GM18526 (cell line): Measurements from ENCODE around the gene IYD.

Source experiments
- POLR2A ChIP-seq: IDR thresholded peaks from 3 replicates; pipeline ENCODE4 v1.6.1; 2011; ENCODE audit not compliant: insufficient read length; ENCODE audit errors: extremely low read depth

IYD gene

DNA sequence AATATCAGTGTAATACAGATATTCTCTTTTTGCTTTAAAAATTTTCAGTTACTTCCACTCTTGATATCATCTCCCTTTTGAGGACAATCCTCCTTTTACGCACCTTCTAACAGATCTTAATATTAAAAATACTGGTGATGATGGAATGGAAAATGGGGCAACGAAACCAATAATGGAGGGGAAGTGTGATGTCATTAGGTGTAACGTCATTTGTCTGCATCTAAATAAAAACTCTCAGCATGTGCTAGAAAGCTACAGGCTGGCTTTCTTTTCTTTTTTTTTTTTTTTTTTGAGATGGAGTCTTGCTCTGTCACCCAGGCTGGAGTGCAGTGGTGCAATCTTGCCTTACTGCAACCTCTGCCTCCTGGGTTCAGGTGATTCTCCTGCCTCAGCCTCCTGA lies 66.5 kb downstream of the IYD start:
- no peak for TF ChIP-seq POLR2A

DNA sequence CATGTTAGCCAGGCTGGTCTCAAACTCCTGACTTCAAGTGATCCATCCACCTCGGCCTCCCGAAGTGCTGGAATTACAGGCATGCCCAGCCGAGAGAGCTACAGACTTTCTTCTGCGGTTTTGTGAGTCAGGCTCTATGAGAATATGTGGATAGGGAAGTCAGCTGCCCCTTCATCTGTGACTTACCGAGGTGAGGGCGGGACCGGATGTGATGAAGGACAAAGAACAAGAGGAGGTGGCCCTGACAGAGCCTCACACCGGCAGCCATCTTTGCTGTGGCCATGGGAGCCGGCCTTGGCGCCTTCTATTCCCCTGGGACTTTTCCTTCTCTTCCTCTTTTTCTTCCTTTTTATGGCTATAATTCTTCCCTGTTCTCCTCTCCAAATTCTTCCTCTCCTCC lies 67.0 kb downstream of the IYD start:
- no peak for TF ChIP-seq POLR2A

DNA sequence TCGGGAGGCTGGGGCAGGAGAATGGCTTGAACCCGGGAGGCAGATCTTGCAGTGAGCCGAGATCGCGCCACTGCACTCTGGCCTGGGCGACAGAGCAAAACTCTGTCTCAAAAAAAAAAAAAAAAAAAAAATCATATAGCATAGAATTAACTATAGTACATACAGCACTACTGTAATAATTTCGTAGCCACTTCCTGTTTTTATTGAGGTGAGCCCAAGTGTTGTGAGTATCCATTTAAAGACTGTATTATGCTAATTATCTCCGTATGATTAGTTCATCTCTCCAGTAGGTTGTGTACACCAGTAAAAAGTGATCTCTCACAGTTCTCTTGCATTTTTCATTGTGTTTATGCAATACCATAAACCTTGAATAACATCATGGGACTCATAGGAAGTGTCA lies 70.6 kb downstream of the IYD start:
- no peak for TF ChIP-seq POLR2A

DNA sequence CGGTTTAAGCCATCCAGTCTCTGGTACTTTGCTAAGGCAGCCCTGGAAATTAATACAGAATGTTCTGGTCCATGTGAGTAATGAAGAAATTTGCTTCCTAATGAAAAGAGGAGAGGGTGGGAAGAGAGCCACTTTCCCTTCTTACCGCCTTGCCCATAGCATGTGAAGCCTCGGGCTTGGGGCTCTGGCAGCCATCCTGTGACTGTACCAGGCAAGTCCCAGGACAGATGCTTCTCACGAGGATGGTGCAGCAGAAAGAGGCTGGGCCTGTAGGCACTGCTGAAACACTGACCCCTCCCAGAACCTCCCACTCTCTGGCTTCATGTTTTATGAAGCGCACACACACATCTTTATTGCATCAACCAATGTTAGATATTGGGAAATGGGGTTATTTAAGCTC lies 74.8 kb downstream of the IYD start:
- no peak for TF ChIP-seq POLR2A

DNA sequence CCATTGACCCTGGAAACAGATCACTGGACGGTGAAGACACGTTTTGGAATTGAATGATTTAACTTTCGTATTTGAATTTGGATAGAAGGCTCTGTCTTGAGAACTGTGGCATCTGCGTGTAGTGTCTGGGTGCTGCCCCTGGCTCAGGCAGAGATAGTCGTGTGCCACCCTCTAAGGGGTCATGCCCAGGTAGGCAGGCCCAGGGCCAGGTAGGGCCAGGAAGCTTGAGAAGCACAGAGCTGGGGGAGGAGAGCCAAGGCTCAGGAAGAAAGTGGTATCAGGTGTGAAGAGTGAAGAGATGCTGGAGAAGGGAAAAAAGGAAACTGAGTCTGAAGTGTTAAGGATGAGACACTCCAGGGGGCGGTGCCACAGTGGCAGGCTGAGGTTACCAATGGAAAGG lies 75.5 kb downstream of the IYD start:
- TF ChIP-seq POLR2A, result no peak

DNA sequence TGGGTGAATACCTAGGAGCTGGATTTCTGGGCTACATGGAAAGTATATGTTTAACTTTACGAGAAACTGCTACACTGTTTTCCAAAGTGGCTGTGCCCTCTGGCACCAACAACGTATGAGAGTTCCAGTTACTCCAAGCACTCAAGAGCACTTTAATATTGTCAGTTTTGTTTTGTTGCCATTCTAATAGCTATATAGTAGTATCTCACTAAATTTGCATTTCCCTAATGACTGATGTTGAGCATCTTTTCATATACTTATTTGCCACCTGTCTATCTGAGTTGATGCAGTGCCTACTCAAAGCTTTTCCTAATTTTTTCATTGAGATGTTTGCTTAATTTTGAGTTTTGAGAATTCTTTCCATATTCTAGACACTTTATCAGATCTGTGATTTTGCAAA lies 76.7 kb downstream of the IYD start:
- no peak for TF ChIP-seq POLR2A

DNA sequence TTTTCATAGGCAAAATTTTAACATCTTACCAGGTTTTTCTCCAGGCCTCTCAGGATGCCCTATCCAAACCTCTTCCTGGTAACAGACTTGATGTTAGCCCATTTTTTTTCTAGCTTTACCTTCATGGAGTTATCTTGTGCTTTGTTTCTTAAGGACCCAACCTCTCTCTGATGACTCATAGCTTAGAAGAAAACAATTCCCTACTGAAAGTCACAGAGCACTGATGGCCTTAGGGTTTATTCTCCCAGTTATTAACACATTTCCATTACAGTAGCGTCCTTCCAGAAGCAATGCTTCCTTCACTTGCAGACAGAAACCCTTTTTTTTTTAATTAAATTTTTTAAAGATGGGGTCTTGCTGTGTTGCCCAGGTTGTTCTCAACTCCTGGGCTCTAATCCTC lies 79.4 kb downstream of the IYD start:
- TF ChIP-seq POLR2A, result no peak

DNA sequence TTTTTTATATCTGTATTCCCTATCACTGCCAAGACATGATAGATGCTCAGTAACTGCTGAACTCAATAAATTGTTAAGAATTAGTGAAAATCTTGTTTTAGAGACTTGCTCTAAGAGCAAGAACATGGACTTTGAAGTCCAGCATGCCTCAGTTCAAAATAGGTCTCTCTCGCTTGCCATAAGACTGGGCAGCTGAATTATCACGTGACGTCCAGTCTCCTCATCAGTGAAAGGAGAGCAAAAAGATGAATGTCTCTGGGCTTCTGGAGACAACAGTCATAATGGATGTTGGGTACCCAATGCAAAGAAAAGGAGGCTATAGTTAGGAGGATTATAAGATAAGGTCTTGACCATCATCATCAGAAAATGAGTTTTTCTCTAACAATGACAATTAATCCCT lies 82.1 kb downstream of the IYD start:
- no peak for TF ChIP-seq POLR2A

DNA sequence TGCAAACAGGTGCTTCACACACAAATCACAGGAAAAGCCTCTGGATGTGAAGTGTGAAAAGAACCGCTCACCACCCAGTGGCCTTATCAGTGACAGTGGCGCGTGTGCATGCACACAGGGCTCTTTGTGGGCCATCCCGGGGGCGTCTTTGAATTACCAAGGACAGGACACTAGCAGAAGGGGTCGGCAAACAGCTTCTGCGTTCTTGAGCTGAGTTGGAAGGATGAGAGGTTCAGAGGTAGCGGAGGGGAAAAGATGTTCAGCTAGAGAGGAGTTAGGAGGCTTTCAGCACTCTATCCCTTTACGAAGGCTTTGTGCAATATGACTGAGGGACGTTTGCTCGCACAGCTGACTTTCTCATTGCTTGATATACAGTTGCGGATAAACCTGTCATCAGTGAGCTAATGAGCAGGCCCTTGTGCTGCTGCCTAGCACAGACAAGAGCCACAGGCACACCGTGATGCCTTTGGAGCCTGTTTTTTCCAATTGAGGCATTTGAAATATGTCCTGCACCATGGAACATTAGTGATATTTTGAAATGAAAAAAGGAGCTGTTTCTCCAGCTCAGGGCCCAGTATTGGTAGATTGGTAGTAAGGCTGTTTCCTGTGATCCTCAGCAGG lies 83.1 kb downstream of the IYD start:
- TF ChIP-seq POLR2A, result no peak

DNA sequence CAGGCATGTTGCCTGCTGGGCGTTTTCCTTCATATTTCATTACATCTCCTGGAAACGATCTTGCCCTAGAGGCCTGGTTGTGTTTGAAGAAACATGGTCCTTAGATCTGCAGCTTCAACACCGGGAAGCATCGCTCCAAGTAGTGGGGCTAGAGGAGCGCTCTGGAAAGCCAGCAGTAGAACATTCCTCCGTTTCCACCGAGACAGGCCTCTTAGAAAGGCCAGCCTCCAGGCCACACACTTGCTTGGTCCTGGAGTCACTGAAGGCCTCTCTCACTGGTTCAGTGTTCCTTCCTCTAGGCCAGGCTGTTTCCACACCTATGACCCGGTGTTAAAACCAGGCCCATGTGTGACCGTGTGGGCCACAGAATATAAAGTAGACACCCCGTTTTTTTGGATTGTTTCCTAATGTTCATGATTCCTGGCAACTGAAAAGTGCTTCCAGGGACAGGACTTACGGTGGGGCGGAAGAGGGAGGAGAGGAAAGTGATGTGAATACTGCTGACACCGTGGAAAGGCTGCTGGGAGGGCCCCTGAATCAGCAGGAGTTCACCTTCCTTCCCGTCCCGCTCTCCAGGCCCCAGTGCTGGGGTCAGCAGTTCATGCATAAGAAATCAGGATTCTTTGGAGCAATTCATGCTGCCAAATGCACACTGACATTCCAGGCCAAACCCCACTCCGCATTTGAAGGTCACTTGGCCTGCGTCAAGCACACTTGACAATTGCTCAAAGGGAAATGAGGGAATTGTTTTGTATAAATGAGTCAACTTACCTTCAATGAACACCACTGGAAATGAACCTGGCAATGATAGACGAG lies 83.8 kb downstream of the IYD start:
- TF ChIP-seq POLR2A, result no peak

DNA sequence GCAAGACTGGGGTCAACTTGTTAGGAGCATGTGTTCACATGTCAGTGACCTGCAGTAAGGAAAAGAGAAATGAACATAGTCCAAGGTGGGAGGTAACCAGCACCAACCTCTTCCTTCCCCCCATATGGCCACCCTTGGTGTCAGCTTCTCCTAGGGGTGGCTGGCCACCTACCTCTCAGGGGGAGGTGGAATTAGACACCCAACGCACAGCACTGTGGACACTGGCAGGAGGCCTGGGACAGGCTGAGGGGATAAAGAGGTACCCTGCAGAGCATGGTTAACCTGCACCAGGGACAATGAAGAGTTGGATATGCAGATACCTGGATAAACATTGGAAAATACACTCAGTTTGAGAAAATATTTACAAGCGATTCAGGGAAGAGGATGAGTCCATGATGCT lies 84.5 kb downstream of the IYD start:
- no peak for TF ChIP-seq POLR2A
